ENCODE results near the gene GRIN2D.

- TF ChIP-seq CTCF (IDR thresholded peaks at IDR 0.05) (no peak), POLR2A (IDR thresholded peaks at IDR 0.05) (no peak)
These were observed at the start of gene GRIN2D for GRCh38 chr19:48393559-48394330.

All from vagina (tissue), 2 donors.